ENCODE measurements around the gene GPC2. TPM values are rescaled to one million over a fixed set of nuclear protein-coding genes. Genes with fewer than 3 reads are reported as not detected.
A peak's percentile ranks its signal among the peaks of the same experiment; 100 is the strongest.
"Not testable (repeated sequence)": the region's sequence is repeated elsewhere in the genome, so short reads cannot be mapped to it uniquely, and the experiment has no call there.

GPC2 gene, protein sequence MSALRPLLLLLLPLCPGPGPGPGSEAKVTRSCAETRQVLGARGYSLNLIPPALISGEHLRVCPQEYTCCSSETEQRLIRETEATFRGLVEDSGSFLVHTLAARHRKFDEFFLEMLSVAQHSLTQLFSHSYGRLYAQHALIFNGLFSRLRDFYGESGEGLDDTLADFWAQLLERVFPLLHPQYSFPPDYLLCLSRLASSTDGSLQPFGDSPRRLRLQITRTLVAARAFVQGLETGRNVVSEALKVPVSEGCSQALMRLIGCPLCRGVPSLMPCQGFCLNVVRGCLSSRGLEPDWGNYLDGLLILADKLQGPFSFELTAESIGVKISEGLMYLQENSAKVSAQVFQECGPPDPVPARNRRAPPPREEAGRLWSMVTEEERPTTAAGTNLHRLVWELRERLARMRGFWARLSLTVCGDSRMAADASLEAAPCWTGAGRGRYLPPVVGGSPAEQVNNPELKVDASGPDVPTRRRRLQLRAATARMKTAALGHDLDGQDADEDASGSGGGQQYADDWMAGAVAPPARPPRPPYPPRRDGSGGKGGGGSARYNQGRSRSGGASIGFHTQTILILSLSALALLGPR
- 10 to 100 TPM in 2 of 4 donors, 1 to 10 TPM in 2; 7.3 to 45.4 (median 14.8) TPM for total RNA-seq

GRCh38 chr7:100177045-100178001 is at the start of gene GPC2, which contains the start of gene STAG3:
Gene GPC2 (minus strand): TSS chr7:100177381. CDS start chr7:100177199, 182 bp downstream.
Gene STAG3 (plus strand): TSS chr7:100177918. CDS start chr7:100180557, 2,639 bp downstream.
- Histone ChIP-seq H3K36me3 (no peaks in the 10 kb centered on the region), H3K27me3 (no peaks in the 10 kb centered on the region), H3K4me1 (peaks cover 18% of the 10 kb centered on the region), H3K9me3 (no peaks in the 10 kb centered on the region), H3K27ac (no peak within 1 kb of the TSS), H3K4me3 (peak within 1 kb of the TSS; percentile 60)
- TF ChIP-seq POLR2AphosphoS5 (IDR thresholded peaks at IDR 0.05) (peak in 2 of 3 donors; percentile 41 to 42), POLR2A (IDR thresholded peaks at IDR 0.05) (no peak)
- peak; percentile 97 for DNase-seq (ENCODE audit: low spot score in 2 of 2)
- WGBS = 1% methylated on average over 22 of the region's 78 CpGs

DNA sequence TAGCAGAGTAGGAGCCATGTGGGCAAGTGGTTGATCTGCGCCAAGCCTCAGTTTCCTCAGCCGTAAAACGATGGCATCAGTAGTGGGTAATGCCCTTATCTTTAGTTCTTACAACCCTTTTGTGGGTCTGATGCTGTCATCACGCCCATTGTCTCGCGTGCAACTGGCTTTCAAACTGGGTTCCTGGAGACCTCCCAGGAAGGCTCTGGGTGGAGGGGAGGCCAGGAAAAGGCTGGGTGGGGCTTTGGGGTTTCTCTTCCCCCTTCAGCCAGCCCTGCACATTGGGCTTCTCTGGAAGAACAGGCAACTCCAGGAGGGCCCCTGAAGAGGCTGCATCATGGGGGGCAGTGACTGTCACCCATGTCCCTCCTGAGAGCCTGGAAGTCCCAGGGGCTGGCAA is 47.7 kb upstream of the GPC2 start:
- H3K27me3 ChIP-seq; DNase-seq (ENCODE audit: low spot score in 2 of 2); H3K4me1 ChIP-seq; H3K27ac ChIP-seq; H3K4me3 ChIP-seq; H3K9me3 ChIP-seq: not testable (repeated sequence)
- WGBS = 100% methylated on average over 3 of the region's 6 CpGs
- H3K36me3 ChIP-seq = peaks cover 25% of the 10 kb centered on the region

- WGBS = 91% methylated on average over 13 of the region's 17 CpGs
- H3K9me3 ChIP-seq; H3K4me3 ChIP-seq; H3K4me1 ChIP-seq; DNase-seq (ENCODE audit: low spot score in 2 of 2); H3K27ac ChIP-seq; H3K27me3 ChIP-seq: not testable (repeated sequence)
- peaks cover 26% of the 10 kb centered on the region for H3K36me3 ChIP-seq
Measured at GRCh38 chr7:100223376-100223927, 46.3 kb upstream of the GPC2 start.

DNA sequence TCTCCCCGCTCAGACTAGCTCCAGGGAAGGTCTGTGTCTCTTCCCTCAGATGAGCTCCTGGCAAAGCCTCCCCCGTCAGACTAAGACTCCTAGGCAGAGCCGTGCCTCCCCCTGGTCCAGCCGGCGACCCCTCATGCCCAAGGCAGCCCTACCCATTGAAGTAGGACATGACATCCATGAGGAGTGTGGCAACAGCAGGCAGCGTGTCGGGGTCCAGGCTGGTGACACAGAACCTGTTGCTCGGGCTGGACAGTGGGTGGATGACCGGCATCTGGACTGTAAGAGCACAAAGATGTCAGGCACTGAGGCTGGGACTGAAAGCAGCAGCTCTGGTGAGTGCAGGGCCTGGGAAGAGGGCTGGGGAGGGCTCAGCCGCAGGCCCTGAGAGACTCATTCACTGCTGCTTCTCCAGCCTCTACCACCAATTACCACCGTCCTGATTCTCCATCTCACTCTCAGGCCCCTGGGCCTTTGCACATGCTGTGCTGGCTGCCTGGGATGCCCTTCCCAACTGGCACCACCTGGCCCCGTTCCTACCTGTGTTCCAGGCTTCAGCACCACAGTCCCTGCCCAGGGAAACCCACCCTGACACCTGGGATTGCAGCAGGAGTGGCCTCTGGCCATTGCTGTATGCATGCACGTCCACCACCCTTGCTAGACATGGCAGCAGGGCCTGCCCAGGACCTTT is 45.4 kb upstream of the GPC2 start:
- Histone ChIP-seq H3K27me3 (no peaks in the 10 kb centered on the region), H3K36me3 (peaks cover 26% of the 10 kb centered on the region), H3K27ac (no peak overlapping the region), H3K4me3 (no peak overlapping the region), H3K4me1 (no peaks in the 10 kb centered on the region), H3K9me3 (no peaks in the 10 kb centered on the region)
- TF ChIP-seq POLR2A (IDR thresholded peaks at IDR 0.05) = no peak
- no peak for TF ChIP-seq CTCF (IDR thresholded peaks at IDR 0.05)
- TF ChIP-seq POLR2AphosphoS5 (IDR thresholded peaks at IDR 0.05) = no peak
- no peak for TF ChIP-seq EP300 (IDR thresholded peaks at IDR 0.05)
- no peak for DNase-seq (ENCODE audit: low spot score in 2 of 2)
- 92% methylated on average over 8 of the region's 13 CpGs for WGBS

DNA sequence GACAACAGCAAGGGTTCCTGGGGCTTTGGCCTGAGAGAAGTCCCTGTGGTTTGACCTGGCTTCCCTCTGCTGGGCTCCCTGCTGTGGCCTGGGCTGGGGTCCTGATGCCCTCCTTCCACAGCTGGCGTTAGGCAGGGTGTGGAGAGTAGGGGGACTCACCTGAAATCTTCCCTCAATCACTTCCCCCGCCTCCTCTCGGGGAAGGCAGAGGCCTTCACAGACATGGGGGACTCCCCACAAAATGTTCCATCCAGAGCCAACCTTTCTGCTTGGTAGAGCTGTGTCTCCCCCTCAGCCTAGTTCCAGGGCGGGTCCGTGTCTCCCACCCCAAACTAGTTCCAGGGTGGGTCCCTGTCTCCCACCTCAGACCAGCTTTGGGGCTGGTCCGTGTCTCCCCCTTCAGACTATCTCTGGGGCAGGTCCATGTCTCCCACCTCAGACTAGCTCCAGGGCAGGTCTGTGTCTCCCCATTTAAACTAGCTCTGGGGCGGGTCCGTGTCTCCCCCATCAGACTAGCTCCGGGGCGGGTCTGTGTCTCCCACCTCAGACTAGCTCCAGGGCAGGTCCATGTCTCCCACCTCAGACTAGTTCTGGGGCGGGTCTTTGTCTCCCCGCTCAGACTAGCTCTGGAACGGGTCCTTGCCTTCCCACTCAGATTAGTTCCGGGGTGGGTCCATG is 44.7 kb upstream of the GPC2 start:
- 90% methylated on average over 12 of the region's 14 CpGs for WGBS
- H3K4me1 ChIP-seq = no peaks in the 10 kb centered on the region
- TF ChIP-seq POLR2AphosphoS5 (IDR thresholded peaks at IDR 0.05) (no peak), EP300 (IDR thresholded peaks at IDR 0.05) (no peak), POLR2A (IDR thresholded peaks at IDR 0.05) (no peak), CTCF (IDR thresholded peaks at IDR 0.05) (no peak)
- no peak for DNase-seq (ENCODE audit: low spot score in 2 of 2)
- H3K4me3 ChIP-seq = no peak overlapping the region
- H3K36me3 ChIP-seq = peaks cover 26% of the 10 kb centered on the region
- H3K27ac ChIP-seq = no peak overlapping the region
- no peaks in the 10 kb centered on the region for H3K27me3 ChIP-seq
- H3K9me3 ChIP-seq = no peaks in the 10 kb centered on the region
